COLO829 (cell line): ENCODE data around the gene FRMD5.

ENCODE experiments used
- DNase-seq: peaks from one replicate; pipeline ENCODE4 v3.0.0; 2012; ENCODE audit warnings: low spot score

The FRMD5 gene

GRCh38 chr15:44160796-44161195 is 34.3 kb downstream of the FRMD5 start:
- no peak for DNase-seq

- no peak for DNase-seq
Observed at GRCh38 chr15:44159492-44159891, 35.6 kb downstream of the FRMD5 start.

GRCh38 chr15:44158111-44158510 is 37.0 kb downstream of the FRMD5 start:
- no peak for DNase-seq

- DNase-seq = peak; percentile 59
Observed at GRCh38 chr15:44157679-44158078, 37.4 kb downstream of the FRMD5 start.

GRCh38 chr15:44153352-44153751 is 41.7 kb downstream of the FRMD5 start:
- no peak for DNase-seq

- DNase-seq = no peak
Observed at GRCh38 chr15:44149224-44149623, 45.8 kb downstream of the FRMD5 start.

- no peak for DNase-seq
Observed at GRCh38 chr15:44148580-44148979, 46.5 kb downstream of the FRMD5 start.

GRCh38 chr15:44147636-44148035 is 47.4 kb downstream of the FRMD5 start:
- no peak for DNase-seq

GRCh38 chr15:44145495-44145894 is 49.6 kb downstream of the FRMD5 start:
- DNase-seq = no peak

GRCh38 chr15:44144992-44145391 is 50.1 kb downstream of the FRMD5 start:
- no peak for DNase-seq

GRCh38 chr15:44144184-44144583 is 50.9 kb downstream of the FRMD5 start:
- DNase-seq = no peak

- no peak for DNase-seq
Observed at GRCh38 chr15:44137750-44138149, 57.3 kb downstream of the FRMD5 start.

GRCh38 chr15:44136991-44137477 is 58.0 kb downstream of the FRMD5 start:
- DNase-seq = no peak

- DNase-seq = no peak
Observed at GRCh38 chr15:44132057-44132456, 63.0 kb downstream of the FRMD5 start.

GRCh38 chr15:44130778-44131177 is 64.3 kb downstream of the FRMD5 start:
- DNase-seq = no peak

GRCh38 chr15:44129911-44130310 is 65.2 kb downstream of the FRMD5 start:
- no peak for DNase-seq

GRCh38 chr15:44128443-44128842 is 66.6 kb downstream of the FRMD5 start:
- DNase-seq = no peak

GRCh38 chr15:44125879-44126278 is 69.2 kb downstream of the FRMD5 start:
- no peak for DNase-seq

GRCh38 chr15:44102675-44103254 is 92.3 kb downstream of the FRMD5 start:
- peak; percentile 81 for DNase-seq

- DNase-seq = no peak
Observed at GRCh38 chr15:44101944-44102343, 93.1 kb downstream of the FRMD5 start.

GRCh38 chr15:44101286-44101685 is 93.8 kb downstream of the FRMD5 start:
- no peak for DNase-seq

GRCh38 chr15:44099671-44100070 is 95.4 kb downstream of the FRMD5 start:
- no peak for DNase-seq

GRCh38 chr15:44097552-44097951 is 97.5 kb downstream of the FRMD5 start:
- DNase-seq = no peak

- no peak for DNase-seq
Observed at GRCh38 chr15:44096596-44096995, 98.5 kb downstream of the FRMD5 start.

GRCh38 chr15:44094781-44095180 is 100.3 kb downstream of the FRMD5 start:
- DNase-seq = no peak
